TTC549 (cell line): ENCODE data around the gene ZNF714.

ENCODE experiments used
- FAIRE-seq: peaks from 2 replicates; lab custom pipeline; 2012; peaks lifted over from hg19 to GRCh38; lab: Jason Lieb, UNC

ZNF714 gene

DNA sequence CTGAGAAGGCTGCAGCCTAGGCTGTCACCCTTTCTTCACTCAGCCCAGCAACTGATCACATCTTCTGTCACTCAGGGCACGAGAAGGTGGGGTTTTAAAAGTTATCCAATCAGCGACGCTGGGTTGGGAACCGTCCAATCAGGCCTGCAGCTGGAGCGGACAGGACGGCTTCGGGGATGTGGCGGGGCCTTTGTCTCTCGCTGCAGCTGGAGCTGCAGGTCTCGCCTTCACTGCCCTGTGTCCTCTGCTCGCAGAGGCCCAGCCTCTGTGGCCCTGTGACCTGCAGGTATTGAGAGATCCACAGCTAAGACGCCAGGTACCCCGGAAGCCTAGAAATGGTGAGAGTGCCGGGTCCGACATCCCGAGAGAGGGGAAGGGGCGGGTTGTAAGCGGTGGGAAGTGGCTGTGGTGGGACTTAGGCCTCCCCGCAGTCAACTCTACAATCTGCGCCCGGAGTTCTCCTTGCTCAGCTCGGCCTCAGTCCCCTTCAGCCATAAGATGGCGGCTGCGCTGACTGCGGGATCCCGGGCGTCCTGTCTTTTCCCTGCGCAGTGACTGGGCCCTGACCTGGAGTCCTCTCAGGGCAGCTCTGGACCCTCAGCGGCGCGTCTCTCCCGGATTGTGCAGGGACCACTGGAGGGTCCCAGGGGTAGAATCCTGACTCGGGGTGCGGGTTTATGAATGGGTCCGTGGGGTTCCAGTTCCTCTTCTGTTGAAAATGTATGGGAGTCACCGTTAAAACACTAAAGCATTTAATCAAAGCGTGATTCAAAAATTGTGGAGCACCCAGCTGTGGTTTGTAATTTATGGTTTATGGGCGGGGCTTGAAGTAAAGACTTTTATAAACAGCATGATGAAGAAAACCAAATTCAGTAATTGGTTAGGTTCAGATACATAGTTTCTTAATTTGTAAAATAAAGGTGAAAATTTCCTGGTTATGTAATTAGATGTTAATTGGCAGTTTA lies at the start of gene ZNF714:
Gene ZNF714, plus strand, starts transcription at position 193 of the 965 bp plus-strand sequence. CDS start 16,066 bp downstream, outside the sequence.
- peak; percentile 96 for FAIRE-seq

DNA sequence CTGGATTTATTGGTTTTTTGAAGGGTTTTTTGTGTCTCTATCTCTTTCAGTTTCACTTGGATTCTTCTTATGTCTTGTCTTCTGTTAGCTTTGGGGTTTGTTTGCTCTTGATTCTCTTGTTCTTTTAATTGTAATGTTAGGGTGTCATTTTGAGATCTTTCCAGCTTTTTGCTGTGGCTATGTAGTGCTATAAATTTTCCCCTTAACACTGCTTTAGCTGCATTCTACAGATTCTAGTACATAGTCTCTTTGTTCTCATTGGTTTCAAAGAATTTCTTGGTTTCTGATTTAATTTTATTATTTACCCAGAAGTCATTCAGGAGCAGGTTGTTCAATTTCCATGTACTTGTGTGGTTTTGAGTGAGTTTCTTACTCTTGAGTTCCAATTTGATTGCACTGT lies 37.0 kb upstream of the ZNF714 start:
- no peak for FAIRE-seq

DNA sequence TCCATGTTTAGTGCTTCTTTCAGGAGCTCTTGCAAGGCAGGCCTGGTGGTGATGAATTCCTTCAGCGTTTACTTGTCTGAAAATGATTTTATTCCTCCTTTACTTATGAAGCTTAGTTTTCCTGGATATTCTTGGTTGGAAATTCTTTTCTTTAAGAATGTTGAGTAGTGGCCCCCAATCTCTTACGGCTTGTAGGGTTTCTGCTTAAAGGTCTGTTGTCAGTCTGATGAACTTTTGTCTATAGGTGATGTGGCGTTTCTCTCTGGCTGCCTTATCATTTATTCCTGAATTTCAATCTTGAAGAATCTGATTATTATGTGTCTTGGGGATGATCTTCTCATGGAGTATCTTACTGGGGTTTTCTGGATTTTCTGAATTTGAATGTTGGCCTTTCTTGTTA lies 35.5 kb upstream of the ZNF714 start:
- FAIRE-seq = no peak

DNA sequence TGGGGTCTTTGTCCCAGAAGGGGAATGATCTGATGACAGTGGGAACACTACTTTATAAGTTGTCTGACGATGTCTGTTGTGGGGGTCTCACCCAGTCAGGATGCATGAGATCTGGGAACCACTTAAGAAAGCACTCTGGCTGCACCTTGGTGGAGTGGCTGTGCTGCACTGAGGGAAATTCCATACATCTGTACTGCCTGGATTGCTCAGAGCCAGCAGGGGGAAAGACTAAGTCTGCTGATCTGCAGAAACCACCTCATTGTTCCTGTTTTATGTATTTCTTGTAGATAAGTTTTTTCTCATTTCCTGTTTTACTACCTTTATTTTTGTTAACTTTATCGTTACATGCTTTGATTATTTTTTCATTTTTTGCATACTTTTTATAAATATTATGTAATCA lies 34.3 kb upstream of the ZNF714 start:
- FAIRE-seq = no peak

DNA sequence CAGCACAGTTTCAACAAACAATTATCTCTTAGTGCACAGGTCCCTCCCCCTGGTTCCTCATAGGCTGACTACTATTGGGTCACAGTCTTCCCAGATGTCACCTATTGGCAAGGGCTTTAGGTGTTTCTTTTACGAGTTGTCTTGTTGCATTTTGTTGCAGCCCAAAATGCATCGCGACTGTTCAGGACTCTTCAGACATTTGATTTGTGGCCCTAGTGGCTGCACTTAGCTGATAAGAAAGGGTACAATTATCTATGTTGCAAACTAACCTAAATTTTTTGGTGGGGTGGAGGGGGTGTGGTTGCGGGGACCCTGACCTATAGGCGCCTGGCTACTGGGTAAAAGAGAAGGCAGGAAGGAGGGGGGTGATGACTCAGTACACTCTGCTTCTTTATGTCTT lies 29.1 kb upstream of the ZNF714 start:
- no peak for FAIRE-seq

DNA sequence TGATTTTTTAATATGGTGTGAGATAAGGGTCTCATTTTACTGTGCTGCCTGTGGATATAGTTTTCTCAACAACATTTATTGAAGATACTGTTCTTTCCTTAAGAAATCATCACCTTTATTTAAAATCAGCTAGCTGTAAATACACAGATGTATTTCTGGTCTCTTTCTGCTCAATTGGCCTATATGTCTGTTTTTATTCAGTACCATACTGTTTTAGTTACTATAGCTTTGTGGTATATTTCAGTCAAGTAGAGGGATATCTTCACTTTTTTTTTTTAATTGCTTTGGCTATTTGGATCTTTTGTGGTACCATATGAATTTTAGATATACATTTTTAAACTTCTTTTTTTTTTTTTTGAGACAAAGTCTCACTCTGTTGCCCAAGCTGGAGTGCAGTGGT lies 16.7 kb upstream of the ZNF714 start:
- no peak for FAIRE-seq

DNA sequence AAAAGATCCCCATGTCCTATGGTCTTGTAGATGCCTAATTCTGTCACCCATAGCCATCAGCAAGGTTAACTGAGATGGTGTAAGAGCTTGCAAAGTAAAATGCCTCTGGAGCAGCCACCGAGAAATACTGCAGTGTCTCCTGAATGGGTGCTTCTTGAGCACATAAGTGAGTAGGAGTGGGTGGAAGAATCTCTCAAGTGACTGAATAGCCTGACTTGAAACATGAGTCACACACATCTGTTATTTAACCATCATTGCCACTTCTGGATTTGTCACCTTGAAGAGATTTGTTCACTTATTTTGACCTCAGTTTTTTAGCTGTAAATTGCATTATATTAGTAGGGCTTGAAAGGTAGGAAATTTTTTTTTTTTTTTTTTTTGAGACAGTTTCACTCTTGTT lies 2.3 kb downstream of the ZNF714 start:
- FAIRE-seq = no peak

GRCh38 chr19:21087871-21088270 lies 5.9 kb downstream of the ZNF714 start:
- no peak for FAIRE-seq

- FAIRE-seq = no peak
Measured at GRCh38 chr19:21092109-21092508, 10.1 kb downstream of the ZNF714 start.

- no peak for FAIRE-seq
Measured at GRCh38 chr19:21094347-21095025, 12.5 kb downstream of the ZNF714 start.

DNA sequence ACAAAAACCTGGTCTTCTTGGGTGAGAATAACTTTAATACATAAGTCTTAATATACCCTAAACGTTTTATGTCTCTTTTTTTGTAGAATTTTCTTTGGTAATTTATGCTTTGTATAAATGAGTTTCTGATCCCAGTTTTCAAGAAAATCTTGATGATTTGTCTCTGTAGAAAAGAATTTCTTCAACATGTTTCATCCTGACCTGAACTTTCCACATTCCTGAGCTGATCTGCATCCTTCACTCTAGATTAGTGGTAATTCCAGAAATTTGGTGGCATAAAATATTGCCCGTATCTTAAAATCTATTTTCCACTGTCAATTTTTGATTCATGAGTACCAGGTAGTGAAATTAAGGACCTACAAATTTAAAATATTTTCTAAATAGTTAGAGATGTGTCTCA lies 16.3 kb downstream of the ZNF714 start:
- no peak for FAIRE-seq

- FAIRE-seq = no peak
Measured at GRCh38 chr19:21101521-21102242, 19.7 kb downstream of the ZNF714 start.

DNA sequence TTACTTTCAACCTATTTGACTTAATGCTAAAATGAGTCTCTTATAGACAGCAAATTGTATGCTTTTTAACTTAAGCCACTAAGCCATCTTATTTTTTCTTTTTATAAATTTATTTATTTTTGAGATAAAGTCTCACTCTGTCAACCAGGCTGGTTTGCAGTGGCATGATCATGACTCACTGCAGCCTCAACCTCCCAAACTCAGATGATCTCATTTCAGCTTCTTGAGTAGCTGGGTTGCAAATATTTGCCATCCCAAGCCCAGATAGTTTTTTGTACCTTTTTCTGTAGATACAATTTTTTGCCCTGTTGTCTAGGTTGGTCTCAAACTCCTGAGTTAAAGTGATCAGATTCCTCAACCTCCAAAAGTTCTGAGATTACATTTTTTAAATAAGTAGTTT lies 27.1 kb downstream of the ZNF714 start:
- no peak for FAIRE-seq

DNA sequence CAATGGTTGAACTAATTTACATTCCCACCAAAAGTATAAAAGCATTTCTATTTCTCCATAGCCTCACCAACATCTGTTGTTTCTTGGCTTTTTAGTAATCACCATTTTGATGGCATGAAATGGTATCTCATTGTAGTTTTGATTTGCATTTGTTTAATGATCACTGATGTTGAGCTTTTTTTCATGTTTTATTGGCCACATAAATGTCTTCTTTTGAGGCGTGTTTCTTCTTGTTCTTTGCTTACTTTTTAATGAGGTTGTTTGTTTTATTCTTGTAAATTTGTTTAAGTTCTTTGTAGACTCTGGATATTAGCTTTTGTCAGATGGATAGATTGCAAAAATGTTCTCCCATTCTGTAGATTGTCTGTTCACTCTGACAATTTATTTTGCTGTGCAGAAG lies 28.2 kb downstream of the ZNF714 start:
- no peak for FAIRE-seq

GRCh38 chr19:21115430-21115829 lies 33.4 kb downstream of the ZNF714 start:
- no peak for FAIRE-seq

GRCh38 chr19:21117041-21117907 lies 35.3 kb downstream of the ZNF714 start:
- no peak for FAIRE-seq

GRCh38 chr19:21126078-21126477 lies 44.1 kb downstream of the ZNF714 start:
- no peak for FAIRE-seq

DNA sequence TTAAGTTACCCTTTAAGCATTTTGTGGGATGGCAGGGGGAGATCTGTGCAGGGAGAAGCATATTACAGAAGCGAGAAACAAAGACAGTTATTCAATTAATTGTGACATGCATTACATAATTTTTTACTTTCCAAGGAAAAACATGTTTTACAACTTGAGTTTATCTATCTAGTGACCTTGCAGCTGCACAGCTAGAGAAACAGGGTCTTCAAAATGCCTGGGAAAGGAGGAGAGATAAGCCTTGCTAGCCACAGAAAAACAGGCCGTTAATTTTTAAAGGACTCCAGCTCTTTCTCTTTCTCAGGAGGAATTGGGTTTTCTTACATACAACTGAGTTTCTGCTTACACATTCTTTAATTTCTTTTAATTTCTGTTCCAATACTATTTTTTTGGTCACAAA lies 45.0 kb downstream of the ZNF714 start:
- FAIRE-seq = no peak

GRCh38 chr19:21127898-21128297 lies 45.9 kb downstream of the ZNF714 start:
- FAIRE-seq = no peak

GRCh38 chr19:21128901-21129698 lies 47.1 kb downstream of the ZNF714 start:
- FAIRE-seq = no peak
